ENCODE data around the gene TLK2.

The TLK2 gene

DNA sequence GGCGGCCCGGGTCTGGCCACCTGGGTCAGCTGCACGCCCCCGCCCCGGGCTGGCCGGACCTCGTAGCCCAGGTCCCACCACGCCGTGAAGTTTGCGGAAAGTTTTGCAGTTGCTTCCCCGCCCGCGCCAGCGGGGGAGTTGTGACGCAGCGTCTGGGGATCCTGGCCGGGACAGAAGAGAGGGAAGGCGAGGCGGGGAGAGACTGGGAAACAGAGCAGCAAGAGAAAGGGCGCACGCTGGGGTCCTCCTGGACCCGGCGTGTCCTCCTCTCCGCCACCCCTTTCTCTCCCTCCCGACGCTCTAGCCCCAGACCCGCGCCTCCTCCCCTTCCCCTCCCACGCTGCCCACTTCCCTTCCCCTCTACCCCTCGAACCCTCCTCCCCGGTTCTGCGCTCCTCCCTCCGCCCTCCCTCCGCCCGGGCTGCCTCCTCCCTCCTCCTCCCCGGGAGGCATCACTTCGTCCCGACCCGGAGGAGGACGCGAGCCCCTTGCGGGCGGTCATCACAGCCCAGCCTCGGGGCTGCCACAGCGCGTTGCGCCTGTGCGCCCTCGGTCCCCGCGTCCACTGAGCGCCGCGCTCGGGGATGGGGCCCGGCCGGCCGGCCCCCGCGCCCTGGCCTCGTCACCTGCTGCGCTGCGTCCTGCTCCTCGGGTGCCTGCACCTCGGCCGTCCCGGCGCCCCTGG is 148.7 kb downstream of the TLK2 start, which contains the start of gene MRC2:
TSS of gene MRC2 (plus strand) at position 452 of the 685 bp plus-strand sequence. CDS start at position 585, 133 bp downstream.
- DNase-seq (ENCODE audit: extremely low read depth in 1 of 2, low read depth in 1 of 2) = no peak

DNA sequence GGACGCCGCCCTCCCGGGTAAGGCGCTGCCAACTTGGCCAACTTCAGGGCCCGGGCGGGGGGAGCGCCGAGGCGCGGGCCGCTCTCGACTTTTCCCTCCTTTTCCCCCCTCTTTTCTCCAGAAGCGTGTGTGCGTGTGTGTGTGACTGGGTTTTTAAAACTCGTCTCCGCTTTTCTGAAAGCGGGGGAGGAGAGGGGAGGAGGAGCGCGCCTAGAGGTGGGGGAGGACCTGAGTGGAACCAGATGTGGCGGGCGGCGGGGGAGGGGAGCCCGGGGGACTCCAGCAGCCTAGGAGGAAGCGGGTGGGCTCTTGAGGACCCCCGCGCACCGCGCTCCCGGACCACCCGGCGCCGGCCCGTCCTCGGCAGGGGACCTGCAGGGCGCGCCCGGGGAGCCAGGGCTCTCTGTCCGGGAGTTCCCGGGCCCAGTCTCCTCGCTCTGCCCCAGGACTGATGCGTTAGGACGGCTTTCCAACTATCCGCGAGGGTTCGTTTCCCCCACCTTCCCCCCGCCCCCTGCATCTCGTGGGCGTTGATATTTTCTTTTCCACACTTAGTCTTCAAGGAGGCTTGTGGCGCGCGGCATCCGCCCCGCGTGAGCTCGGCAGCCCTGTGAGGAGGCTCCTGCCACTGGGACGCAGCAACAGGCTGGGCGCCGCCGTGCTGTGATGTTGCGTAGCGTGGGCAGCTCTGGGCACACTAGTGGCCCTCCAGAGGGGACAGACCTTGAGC is 149.4 kb downstream of the TLK2 start:
- DNase-seq (ENCODE audit: extremely low read depth in 1 of 2, low read depth in 1 of 2) = no peak

DNA sequence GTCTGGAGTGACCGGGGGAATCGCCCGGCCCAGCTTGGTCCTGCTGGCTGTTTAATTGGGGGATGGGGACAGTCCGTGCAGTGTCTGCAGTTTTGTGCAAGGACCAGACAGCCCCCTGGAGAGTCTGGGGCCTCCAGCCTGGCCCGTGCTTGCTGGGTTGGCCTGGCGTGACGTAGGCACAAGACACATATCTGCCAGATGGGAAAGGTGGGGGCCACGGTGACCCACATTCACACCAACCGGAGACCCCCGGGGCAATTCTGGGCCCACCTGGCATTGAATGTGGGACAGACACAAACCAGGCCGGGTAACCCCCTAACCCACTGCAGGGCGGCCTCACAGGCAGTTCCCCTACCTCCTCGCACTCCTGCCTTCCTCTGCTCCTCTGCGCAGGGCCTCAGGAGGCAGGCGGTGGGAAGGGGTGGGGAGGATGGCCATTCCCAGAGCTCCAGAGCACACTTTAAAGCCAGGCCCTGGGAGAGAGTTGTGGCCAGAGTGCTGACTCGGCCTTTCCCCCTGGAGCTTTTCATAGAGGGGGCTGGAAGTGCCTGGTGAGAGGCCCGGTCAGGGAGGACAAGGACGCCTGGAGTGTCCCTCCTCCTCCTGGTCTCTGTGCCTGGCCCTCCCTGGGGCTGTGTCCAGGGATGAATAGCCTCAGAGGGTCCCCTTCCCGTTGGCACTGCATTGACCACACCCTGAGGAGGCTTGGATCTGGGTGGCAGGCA is 150.4 kb downstream of the TLK2 start:
- no peak for DNase-seq (ENCODE audit: extremely low read depth in 1 of 2, low read depth in 1 of 2)

DNA sequence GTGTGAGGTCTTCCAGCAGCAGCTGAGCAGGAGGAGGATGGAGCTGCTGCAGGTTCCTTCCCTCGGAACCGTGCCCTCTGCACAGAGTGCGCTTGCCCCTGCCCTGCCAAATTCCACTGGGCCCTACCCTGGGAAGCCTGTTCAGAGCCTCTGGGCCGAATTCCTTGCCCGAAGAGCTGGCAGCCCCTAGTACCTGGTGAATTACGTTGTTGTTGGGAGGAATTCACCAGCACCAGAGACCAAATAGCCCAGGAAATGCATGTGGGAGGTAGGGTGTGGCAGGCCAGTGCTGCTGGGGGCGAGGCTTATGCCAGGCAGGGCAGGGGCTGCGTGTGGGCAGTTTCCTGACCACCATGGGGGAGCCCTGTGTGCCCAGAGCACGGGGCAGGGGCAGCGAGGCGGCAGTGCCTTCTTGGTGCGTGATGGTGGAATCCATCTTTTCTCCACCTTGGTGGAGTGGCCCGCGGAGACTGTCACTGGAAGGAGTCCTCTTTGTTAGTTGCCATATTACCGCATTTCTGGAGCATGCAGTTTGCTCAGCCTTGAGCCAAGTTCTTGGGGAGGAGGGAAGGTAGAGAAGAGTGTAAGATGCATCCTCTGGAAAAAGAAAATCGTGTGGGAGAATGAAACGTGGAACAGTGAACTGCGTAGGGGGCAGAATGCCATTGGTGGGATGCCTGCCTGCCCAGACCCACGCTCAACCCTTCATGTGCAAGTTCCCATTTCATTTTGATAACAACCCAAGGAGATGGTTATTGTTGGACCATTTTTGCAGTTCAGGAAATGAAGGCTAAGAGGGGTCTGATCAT is 151.1 kb downstream of the TLK2 start:
- no peak for DNase-seq (ENCODE audit: extremely low read depth in 1 of 2, low read depth in 1 of 2)

DNA sequence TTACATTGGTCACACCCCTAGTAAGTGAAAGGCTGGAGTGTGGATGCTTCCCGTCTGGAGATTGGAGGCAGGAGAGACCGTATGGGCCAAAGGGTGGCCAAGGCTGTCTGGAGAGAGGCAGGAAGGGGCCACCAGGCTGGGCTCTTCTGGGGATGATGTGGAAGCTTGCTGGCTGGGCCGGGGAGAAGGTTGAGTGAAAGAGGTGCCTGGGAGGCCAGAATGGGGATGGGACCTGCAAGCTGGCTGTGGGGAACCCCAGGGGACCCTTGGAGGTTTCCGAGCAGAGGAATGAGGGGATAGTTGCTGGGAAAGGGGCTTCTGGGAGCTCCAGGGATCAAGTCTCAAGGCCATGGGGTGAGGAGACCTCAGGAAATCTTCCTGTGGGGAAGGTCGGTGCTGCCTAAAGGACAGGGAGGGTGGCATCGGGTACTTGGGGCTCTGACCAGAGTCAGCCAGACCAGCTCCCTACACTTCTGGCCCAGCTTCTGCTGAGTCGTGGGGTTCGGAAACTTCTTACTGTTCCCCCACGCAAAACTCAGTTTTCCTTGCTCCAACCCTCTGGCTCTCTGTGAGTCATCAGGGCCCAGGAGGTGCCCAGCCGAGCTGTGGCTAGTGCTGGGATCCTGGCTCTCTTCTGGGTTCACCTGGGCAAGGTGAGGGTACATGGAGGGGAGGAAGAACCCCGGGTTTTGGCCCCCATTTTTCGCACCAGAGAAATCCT is 151.9 kb downstream of the TLK2 start:
- no peak for DNase-seq (ENCODE audit: extremely low read depth in 1 of 2, low read depth in 1 of 2)

DNA sequence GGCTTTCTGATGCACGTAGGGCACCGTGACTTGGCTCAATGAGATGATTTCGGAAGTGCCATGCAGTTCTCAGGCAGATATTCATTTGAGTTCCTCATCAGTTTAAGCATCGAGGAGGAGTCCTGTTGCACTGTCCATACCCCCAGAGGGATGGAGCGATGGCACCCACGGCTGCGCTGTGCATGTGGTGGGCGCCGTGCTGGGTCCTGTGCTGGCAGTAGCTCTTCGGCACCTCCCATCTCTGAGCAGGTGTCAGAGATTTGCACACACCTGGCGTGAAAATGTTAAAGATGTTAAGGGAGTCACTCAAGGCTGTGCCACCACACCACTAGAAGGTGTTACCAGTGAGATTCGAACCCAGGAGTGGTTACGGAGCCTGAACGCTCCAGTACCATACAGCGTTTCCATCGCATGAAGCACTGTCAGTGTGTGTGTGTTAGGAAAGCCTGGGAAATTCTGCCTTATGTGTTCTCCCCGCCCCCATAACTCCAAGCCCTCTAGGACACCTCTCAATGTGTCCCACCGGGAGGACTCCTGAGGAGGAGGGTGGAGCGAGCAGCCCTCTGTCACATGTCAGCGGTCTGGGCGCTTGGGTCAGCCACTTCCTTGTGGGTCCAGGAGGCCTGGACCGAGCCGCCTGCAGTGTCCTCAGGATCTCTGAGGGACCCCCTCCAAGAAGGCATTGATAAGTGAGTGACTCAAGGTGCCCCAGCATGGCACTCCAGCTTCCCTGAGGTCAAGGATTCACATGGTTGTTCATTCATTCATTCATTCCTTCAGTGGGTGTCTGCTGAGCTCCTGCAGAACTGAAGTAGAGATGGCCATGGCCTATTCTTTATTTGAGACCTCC is 152.7 kb downstream of the TLK2 start:
- no peak for DNase-seq (ENCODE audit: extremely low read depth in 1 of 2, low read depth in 1 of 2)

DNA sequence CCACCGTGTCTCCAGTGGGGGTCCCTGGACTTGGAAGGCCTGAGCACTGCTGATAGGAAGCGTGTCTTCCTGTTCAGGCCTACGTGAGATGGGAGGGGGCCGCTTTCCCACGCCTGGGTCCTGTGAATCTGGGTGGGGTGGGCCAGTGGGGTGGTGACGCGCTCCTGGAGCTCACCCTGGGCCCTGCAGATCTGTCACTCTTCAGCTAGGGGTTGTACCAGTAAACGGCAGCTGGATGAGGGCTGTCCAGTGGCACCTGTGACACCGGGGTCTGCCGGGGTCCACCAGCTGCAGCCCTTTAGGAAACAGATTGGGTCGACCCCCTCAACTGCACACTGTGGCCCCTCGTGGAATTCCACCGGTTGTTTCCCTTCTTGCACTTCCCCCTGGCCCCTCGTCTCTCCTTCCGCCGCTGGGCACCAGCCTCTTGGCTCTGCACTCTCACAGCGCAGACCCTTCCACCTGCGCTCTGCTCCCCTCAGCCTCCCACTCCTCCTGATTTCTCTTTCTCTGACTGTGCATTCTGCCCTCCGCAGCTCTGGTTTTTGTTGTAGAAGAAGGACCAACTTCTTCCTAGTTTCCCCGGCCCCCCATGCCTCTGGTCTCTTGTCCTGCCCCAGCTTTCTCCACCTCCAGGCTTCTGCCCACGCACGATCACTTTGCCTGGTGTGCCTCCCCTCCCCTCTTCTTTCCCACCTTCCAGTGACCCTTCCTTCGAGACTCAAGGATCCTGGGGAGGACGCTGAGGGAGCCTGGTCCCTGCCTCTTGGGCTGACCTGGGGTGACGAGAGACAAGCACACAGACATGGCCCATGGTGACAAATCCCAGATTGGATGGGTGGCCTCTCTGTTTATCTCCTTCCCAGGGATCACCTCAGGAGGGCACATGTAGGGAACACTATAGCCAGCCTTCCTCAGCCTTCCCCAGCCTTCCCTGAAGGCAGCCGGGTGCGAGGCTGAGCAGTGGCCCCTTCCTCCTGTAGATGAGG is 153.6 kb downstream of the TLK2 start:
- DNase-seq (ENCODE audit: extremely low read depth in 1 of 2, low read depth in 1 of 2) = no peak

DNA sequence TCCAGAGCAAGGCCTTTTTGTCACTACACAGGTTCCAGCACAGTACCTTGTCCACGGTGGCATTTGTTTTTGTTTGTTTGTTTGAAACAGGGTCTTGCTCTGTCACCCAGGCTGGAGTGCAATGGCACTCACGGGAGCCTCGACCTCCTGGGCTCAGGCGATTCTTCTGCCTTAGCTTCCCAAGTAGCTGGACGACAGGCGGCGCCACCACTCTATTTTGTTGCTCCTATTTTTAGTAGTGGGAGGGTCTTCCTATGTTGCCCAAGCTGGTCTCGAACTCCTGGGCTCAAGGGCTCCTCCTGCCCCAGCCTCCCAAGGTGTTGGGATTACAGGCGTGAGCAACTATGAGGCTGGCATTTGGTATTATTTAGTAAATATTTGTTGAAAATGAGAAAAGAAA is 159.2 kb downstream of the TLK2 start:
- DNase-seq (ENCODE audit: extremely low read depth in 1 of 2, low read depth in 1 of 2) = no peak

DNA sequence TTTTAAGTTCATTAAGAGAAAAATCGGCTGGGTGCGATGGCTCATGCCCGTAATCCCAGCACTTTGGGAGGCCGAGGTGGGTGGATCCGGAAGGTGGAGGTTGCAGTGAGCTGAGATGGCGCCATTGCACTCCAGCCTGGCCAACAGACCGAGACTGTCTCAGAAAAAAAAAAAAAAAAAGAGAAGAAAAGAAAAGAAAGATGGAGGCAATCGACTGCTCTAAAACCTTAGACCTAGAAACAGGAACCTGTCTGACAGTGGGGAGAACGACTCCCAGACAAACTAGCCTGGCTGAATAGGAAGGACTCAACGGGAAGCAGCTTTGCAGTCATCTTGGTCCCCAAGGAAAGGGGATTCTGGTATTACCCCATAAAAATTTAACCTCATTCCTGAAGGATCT is 162.5 kb downstream of the TLK2 start:
- no peak for DNase-seq (ENCODE audit: extremely low read depth in 1 of 2, low read depth in 1 of 2)

DNA sequence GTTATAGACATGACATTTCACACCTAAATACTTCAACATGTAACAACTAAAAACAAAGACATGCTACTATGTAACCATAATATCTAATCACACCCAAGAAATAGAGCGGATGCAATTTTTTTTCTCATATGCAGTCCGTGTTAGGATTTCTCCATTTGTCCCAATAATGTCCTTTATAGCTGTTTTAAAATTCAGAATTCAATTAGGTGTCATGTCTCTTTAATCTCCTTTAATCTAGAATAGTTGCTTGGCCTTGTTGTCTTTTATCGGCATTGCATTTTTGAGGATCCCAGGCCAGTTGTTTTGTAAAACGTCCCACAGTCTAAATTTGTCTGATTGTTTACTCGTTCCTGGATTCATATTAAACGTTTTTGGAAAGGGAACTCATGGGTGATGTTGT is 163.3 kb downstream of the TLK2 start:
- DNase-seq (ENCODE audit: extremely low read depth in 1 of 2, low read depth in 1 of 2) = no peak

DNA sequence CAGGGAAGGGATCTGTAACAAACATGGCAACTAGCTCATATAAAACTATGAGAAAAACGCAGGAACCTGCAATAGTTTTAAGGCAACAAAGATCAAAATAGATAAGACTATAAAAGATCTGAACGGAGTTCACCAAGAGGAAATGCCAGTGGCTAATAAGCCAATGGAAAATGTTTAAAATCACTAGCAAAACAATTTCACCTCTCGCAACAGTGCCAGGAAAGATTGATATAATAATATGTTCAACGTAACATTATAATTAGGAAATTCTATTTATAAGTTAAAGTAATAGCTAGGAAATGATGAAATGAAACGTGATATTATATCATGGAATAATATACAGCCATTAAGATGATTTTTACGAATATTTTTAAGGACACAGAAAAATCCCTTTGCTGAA is 164.9 kb downstream of the TLK2 start:
- no peak for DNase-seq (ENCODE audit: extremely low read depth in 1 of 2, low read depth in 1 of 2)

DNA sequence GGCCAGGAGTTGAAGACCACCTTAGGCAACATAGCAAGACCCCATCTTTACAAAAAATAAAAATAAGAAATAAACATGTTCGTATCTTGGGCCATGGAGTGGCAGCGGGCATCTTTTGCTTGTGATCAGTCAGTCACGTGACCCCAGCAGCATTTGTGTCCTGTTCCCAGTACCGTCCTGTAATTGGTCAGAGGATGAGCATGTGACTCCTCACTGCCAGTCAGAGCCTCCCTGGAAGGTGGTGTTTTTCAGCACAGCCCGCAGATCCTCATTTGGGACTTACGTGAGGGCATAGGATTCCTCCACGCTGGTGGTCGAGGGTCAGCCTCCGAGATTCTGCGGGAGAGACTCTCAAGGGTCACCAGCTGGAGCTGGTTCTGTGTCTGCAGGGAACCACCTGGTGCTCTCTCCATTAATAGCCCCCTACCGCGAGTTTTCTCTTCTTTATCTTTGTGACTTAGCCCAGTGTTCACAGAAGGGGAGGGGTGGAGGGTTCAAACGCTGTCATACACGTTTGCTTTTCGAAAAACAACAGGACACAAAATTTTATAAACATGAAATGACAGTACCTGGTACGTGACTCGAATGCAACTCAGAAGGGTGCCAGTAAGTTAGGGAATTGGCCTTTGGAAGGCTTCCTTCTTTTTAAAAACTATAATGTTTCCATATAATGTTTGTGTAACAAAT is 166.0 kb downstream of the TLK2 start:
- no peak for DNase-seq (ENCODE audit: extremely low read depth in 1 of 2, low read depth in 1 of 2)

DNA sequence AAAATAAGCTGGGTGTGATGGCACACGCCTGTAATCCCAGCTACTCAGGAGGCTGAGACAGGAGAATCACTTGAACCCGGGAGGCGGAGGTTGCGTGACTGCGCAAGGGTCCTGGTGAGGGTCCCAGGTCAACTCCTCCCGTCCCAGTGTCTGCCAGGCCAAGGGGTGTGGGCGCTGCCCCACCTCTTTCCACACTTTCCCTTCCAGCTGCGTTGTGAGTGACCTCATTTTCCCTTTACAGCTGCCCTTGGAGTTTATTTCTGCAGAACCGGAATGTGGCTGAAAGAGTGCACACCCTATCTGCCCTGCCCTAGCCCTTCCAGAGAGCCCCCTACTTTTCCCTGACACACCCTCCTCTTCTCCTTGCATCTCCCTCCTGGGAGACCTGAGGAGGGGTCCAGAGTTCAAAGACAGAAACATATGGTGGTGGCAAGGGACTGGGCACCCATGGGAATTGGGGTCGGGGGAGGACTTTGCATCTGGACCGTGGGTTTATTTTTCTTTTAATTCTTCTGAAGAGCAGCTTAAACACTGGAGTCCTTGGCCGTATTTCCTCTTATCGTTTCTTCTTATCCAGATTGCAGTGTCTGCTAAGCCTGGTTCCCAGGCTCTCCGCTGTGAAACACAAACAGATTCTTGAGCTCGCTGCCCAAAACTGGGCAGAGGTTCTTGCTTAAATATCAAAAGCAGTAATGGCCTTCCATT is 169.8 kb downstream of the TLK2 start:
- DNase-seq (ENCODE audit: extremely low read depth in 1 of 2, low read depth in 1 of 2) = no peak

DNA sequence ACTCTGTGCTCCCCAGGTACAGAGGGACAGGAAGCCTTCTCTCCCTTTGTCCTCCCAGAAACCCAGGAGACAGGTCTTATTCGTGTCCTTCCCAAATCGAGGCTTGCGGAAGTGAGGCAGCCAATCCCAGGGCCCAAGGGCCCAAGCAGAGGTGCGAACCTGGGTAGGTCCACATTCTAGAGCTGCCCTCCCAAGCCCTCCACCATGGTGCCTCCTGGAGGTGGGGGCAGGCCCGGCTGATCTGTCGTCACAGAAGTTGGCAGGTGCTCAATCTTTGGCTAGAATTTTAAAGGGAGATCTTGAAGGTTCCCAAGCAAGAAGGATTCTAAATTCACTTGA is 170.3 kb downstream of the TLK2 start:
- no peak for DNase-seq (ENCODE audit: extremely low read depth in 1 of 2, low read depth in 1 of 2)

DNA sequence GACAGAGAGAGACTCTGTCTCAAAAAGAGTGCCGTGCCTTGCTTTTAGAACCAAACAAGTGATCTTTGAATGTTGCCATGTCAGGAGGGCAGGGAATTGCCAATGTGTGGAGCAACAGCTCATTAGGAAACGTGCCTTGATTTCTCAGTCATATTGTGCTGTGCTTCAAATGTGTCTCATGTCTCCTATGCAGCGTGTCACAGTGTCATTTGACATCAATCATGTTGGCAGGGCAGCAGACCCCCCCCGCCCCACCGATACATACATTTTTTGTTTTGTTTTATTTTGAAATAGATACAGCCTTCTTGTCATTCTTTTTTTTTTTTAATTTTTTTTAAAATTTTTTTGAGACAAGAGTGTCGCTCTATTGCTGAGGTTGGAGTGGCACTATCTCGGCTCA is 170.9 kb downstream of the TLK2 start:
- no peak for DNase-seq (ENCODE audit: extremely low read depth in 1 of 2, low read depth in 1 of 2)

DNA sequence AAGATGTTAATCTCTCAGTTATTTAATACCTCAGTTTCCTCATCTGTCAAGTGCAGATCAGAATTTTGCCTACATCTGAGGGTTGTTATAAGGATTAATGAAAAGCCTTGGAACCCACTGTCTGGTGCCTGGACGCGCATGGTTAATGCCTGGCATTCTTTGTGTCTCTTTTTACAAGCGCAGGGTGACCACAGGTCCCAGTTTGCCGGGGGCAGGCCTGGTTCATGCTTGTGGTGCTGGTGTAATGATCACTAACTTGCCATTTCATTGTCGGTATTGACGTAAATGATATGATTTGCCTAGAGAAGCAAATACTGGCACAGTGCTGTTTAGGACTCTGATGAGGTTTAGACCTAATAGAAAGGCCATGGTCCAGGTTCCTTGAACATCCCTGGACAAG is 172.0 kb downstream of the TLK2 start:
- DNase-seq (ENCODE audit: extremely low read depth in 1 of 2, low read depth in 1 of 2) = no peak

Data from activated CD8-positive, alpha-beta memory T cell treated with anti-CD3 and anti-CD28 coated beads for 1 hour (primary cell).